ENCODE results near the gene SH3PXD2B.

SH3PXD2B gene

DNA sequence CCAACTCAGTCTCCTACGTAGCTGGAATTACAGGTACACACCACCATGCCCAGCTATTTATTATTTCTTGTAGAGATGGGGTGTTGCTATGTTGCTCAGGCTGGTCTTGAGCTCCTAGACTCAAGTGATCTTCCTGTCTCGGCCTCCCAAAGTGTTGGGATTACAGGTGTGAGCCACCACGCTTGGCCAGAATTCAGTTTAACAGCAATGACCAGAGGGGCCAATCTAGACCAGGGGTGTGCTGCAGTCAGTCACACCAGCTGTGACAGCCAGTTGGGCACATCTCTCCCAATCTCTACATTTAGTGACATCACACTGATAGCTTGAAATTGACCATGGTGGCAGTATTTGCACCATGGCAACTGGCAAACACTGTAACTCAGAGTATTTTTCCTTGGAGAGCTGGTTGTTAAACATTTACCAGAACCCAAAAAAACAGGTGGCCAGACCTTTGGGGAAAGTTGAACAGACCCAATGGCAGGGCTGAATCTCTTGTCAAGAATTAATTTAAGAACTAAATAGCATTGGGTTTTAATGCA lies 103.0 kb downstream of the SH3PXD2B start:
- TF ChIP-seq FOXM1 (IDR thresholded peaks at IDR 0.05; ENCODE audit: borderline replicate concordance, low read depth) = no peak
- TF ChIP-seq, protein P1, sequence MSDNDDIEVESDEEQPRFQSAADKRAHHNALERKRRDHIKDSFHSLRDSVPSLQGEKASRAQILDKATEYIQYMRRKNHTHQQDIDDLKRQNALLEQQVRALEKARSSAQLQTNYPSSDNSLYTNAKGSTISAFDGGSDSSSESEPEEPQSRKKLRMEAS (IDR thresholded peaks at IDR 0.05) = no peak
- no peak for TF ChIP-seq EP300 (IDR thresholded peaks at IDR 0.05; ENCODE audit: borderline replicate concordance)
- no peak for TF ChIP-seq TAF1 (IDR thresholded peaks at IDR 0.05; ENCODE audit: low read depth)
- TF ChIP-seq ZBTB7A (IDR thresholded peaks at IDR 0.05; ENCODE audit: low read depth) = no peak
- no peak for TF ChIP-seq YY1 (IDR thresholded peaks at IDR 0.05; ENCODE audit: low read depth)
- TF ChIP-seq, protein P2, sequence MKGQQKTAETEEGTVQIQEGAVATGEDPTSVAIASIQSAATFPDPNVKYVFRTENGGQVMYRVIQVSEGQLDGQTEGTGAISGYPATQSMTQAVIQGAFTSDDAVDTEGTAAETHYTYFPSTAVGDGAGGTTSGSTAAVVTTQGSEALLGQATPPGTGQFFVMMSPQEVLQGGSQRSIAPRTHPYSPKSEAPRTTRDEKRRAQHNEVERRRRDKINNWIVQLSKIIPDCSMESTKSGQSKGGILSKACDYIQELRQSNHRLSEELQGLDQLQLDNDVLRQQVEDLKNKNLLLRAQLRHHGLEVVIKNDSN (IDR thresholded peaks at IDR 0.05) = no peak
- no peak for TF ChIP-seq CREB1 (IDR thresholded peaks at IDR 0.05; ENCODE audit: low read depth)
- no peak for TF ChIP-seq RAD21 (IDR thresholded peaks at IDR 0.05; ENCODE audit: low read depth)
- TF ChIP-seq NFIC (IDR thresholded peaks at IDR 0.05) = no peak
- TF ChIP-seq TEAD4 (IDR thresholded peaks at IDR 0.05) = no peak
- TF ChIP-seq CEBPB (IDR thresholded peaks at IDR 0.05) = no peak
- TF ChIP-seq, protein P3, sequence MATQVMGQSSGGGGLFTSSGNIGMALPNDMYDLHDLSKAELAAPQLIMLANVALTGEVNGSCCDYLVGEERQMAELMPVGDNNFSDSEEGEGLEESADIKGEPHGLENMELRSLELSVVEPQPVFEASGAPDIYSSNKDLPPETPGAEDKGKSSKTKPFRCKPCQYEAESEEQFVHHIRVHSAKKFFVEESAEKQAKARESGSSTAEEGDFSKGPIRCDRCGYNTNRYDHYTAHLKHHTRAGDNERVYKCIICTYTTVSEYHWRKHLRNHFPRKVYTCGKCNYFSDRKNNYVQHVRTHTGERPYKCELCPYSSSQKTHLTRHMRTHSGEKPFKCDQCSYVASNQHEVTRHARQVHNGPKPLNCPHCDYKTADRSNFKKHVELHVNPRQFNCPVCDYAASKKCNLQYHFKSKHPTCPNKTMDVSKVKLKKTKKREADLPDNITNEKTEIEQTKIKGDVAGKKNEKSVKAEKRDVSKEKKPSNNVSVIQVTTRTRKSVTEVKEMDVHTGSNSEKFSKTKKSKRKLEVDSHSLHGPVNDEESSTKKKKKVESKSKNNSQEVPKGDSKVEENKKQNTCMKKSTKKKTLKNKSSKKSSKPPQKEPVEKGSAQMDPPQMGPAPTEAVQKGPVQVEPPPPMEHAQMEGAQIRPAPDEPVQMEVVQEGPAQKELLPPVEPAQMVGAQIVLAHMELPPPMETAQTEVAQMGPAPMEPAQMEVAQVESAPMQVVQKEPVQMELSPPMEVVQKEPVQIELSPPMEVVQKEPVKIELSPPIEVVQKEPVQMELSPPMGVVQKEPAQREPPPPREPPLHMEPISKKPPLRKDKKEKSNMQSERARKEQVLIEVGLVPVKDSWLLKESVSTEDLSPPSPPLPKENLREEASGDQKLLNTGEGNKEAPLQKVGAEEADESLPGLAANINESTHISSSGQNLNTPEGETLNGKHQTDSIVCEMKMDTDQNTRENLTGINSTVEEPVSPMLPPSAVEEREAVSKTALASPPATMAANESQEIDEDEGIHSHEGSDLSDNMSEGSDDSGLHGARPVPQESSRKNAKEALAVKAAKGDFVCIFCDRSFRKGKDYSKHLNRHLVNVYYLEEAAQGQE (IDR thresholded peaks at IDR 0.05; ENCODE audit: low read depth) = no peak
- TF ChIP-seq TCF12 (IDR thresholded peaks at IDR 0.05; ENCODE audit: low read depth) = no peak

DNA sequence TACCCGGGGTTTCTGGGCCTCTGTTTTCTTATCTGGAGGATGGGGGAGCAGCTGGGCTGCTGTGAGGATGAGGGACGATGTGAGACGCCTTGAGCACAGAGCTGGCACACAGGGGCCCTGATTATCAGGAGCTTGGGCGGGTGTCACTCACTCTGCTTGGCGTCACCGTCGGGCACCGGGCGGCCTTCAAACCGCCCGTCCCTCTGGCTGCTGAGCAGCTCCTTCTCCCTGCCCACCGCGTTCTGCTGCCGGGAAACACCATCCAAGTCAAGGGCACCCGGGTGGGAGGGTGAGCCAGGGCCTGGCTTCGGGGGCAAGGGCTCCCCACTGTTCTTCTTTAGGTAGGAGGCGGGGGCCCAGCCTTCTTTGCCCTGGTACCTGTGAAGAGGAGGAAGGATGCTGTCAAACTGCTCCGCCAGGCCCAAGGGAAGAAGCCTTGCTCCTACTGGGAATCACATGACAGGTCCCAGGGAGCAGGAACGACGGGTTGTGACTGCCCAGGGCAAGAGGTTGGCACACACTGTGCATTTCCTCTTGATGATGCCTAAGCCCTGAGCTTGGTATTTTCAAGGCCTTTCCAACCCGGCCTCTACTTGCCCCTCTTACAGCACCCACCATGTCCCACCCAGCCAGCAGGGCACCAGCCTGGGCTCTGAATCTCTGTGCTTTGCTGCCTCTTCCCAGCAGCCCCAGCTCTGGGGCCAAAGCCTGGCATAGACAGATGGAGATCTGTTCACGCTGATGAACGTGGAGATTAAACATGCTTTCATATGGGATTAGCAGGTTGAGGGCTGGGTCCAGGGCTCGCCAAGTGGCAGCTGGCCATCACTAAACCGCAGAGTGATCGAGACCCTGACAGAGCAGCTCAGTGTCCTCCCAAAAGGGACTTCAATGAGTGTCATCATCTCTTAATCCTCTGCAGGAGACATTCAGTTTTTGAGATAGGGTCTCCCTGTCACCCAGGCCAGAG lies 103.8 kb downstream of the SH3PXD2B start:
- TF ChIP-seq TCF12 (IDR thresholded peaks at IDR 0.05; ENCODE audit: low read depth) (no peak), EGR1 (IDR thresholded peaks at IDR 0.05) (no peak), TEAD4 (IDR thresholded peaks at IDR 0.05) (no peak), CEBPB (IDR thresholded peaks at IDR 0.05) (no peak), NFIC (IDR thresholded peaks at IDR 0.05) (no peak), FOXM1 (IDR thresholded peaks at IDR 0.05; ENCODE audit: borderline replicate concordance, low read depth) (no peak), ZBTB7A (IDR thresholded peaks at IDR 0.05; ENCODE audit: low read depth) (no peak), EP300 (IDR thresholded peaks at IDR 0.05; ENCODE audit: borderline replicate concordance) (no peak), CREB1 (IDR thresholded peaks at IDR 0.05; ENCODE audit: low read depth) (no peak)
- TF ChIP-seq, protein P2 (IDR thresholded peaks at IDR 0.05) = no peak
- TF ChIP-seq, protein P3 (IDR thresholded peaks at IDR 0.05; ENCODE audit: low read depth) = no peak
- TF ChIP-seq, protein P1 (IDR thresholded peaks at IDR 0.05) = no peak

DNA sequence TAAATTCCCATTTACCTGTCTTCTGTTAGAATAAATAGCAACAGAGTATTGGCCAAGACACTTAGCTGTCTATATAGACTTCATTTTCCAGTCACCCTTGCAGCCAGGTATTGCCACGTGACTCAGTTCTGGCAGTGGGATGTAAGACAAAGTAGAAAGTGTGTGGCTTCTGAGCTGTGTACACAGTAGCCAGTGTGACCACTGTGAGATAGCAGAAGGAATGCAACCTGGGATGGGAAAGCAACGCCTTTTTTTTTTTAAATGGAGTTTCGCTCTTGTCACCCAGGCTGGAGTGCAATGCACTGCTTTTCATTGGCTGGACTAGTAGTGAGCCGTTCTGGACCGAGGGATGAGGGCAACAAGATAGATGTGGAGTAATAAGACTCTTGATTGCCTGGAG lies 106.2 kb downstream of the SH3PXD2B start:
- TF ChIP-seq RAD21 (IDR thresholded peaks at IDR 0.05; ENCODE audit: low read depth) (no peak), TEAD4 (IDR thresholded peaks at IDR 0.05) (no peak), ZBTB7A (IDR thresholded peaks at IDR 0.05; ENCODE audit: low read depth) (no peak)

DNA sequence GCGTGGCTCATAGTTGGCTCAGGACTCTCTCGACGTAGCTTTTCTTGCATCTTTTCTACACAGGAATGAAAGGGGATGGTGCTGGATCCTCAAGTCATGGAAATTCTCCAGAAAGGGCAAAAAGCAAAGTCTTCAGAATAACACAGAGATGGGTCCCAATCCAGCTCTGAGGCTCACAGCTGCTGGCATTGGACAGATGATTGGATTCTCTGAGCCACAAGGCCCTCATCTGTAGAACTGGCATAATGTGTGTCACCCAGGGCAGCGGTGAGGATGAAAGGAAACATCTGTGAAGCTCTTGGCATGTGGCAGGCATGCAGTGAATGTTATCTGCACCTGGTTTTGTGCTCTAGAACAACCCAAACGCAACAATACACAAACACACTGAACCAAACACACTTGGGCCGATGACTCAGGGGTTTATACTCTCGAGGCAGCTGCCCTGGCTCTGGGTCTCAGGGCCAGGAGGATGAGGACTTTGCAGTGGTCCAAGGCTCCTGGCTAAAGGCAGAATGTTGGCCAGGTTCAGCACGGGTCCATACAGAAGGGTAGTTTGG lies 106.8 kb downstream of the SH3PXD2B start:
- TF ChIP-seq YY1 (IDR thresholded peaks at IDR 0.05; ENCODE audit: low read depth) (no peak), NFIC (IDR thresholded peaks at IDR 0.05) (no peak), RAD21 (IDR thresholded peaks at IDR 0.05; ENCODE audit: low read depth) (no peak), EGR1 (IDR thresholded peaks at IDR 0.05) (no peak), TEAD4 (IDR thresholded peaks at IDR 0.05) (no peak), EP300 (IDR thresholded peaks at IDR 0.05; ENCODE audit: borderline replicate concordance) (no peak), ZBTB7A (IDR thresholded peaks at IDR 0.05; ENCODE audit: low read depth) (no peak), TCF12 (IDR thresholded peaks at IDR 0.05; ENCODE audit: low read depth) (no peak), TAF1 (IDR thresholded peaks at IDR 0.05; ENCODE audit: low read depth) (no peak), CEBPB (IDR thresholded peaks at IDR 0.05) (no peak), CREB1 (IDR thresholded peaks at IDR 0.05; ENCODE audit: low read depth) (no peak), FOXM1 (IDR thresholded peaks at IDR 0.05; ENCODE audit: borderline replicate concordance, low read depth) (no peak)
- TF ChIP-seq, protein P2 (IDR thresholded peaks at IDR 0.05) = no peak
- TF ChIP-seq, protein P1 (IDR thresholded peaks at IDR 0.05) = no peak
- TF ChIP-seq, protein P3 (IDR thresholded peaks at IDR 0.05; ENCODE audit: low read depth) = no peak
